Activated naive CD8-positive, alpha-beta T cell treated with anti-CD3 and anti-CD28 coated beads for 36 hours (primary cell): ENCODE results near the gene TMC6. TPM values are rescaled to one million over a fixed set of nuclear protein-coding genes. Genes with fewer than 3 reads are reported as not detected.
"Not testable (repeated sequence)": the region's sequence is repeated elsewhere in the genome, so short reads cannot be mapped to it uniquely, and the experiment has no call there.

Experiments used
- DNase-seq: peaks from one replicate; pipeline ENCODE4 v3.0.0; 2021
- H3K27ac Mint-ChIP-seq: one replicate; pipeline ENCODE4 v1.8.0; 2022; ENCODE audit warnings: mild to moderate bottlenecking, moderate library complexity, mixed read lengths
- H3K27me3 Mint-ChIP-seq: one replicate; pipeline ENCODE4 v1.8.0; 2022; ENCODE audit warnings: mild to moderate bottlenecking, mixed read lengths
- H3K36me3 Mint-ChIP-seq: one replicate; pipeline ENCODE4 v1.8.0; 2021; ENCODE audit warnings: mild to moderate bottlenecking, mixed read lengths
- H3K4me1 Mint-ChIP-seq: one replicate; pipeline ENCODE4 v1.8.0; 2021; ENCODE audit warnings: mixed read lengths
- H3K4me3 Mint-ChIP-seq: one replicate; pipeline ENCODE4 v1.8.0; 2022; ENCODE audit warnings: mild to moderate bottlenecking, moderate library complexity, mixed read lengths
- H3K9me3 Mint-ChIP-seq: one replicate; pipeline ENCODE4 v1.8.0; 2022; ENCODE audit warnings: mixed read lengths
- total RNA-seq, 2 experiments: library from RNA; stranded (reverse); gene quantifications; one replicate each; pipeline ENCODE4 v1.2.3, GENCODE V29; 2021

Gene TMC6
- 100 to 1,000 TPM; 119 to 125 TPM for total RNA-seq

GRCh38 chr17:78128551-78129350 is at the start of gene TMC6:
TMC6 (minus strand) TSS chr17:78128755; CDS start chr17:78126832, 1,923 bp downstream.
- Mint-ChIP-seq H3K9me3 (no peaks in the 10 kb centered on the region), H3K27me3 (no peaks in the 10 kb centered on the region), H3K36me3 (peaks cover 39% of the 10 kb centered on the region), H3K4me1 (peaks cover 39% of the 10 kb centered on the region), H3K27ac (peak within 1 kb of the TSS; percentile 98), H3K4me3 (peak within 1 kb of the TSS; percentile 97)
- DNase-seq: peak; percentile 70

GRCh38 chr17:78176548-78177025 is 48.0 kb upstream of the TMC6 start:
- H3K4me3 Mint-ChIP-seq: no peak overlapping the region

GRCh38 chr17:78175643-78175981 is 47.1 kb upstream of the TMC6 start:
- no peak overlapping the region for H3K27ac Mint-ChIP-seq
- no peaks in the 10 kb centered on the region for H3K27me3 Mint-ChIP-seq
- no peaks in the 10 kb centered on the region for H3K9me3 Mint-ChIP-seq
- H3K4me3 Mint-ChIP-seq: no peak overlapping the region
- H3K4me1 Mint-ChIP-seq: peaks cover 54% of the 10 kb centered on the region
- DNase-seq: no peak
- H3K36me3 Mint-ChIP-seq: peaks cover 54% of the 10 kb centered on the region

More at GRCh38 chr17:78176548-78177025, 48.0 kb upstream of the TMC6 start:
- Mint-ChIP-seq H3K36me3 (peaks cover 53% of the 10 kb centered on the region), H3K9me3 (no peaks in the 10 kb centered on the region), H3K27ac (no peak overlapping the region), H3K27me3 (no peaks in the 10 kb centered on the region), H3K4me1 (peaks cover 46% of the 10 kb centered on the region)
- peak; percentile 80 for DNase-seq

- Mint-ChIP-seq H3K4me3 (no peak overlapping the region), H3K27ac (no peak overlapping the region), H3K36me3 (peaks cover 52% of the 10 kb centered on the region), H3K4me1 (peaks cover 49% of the 10 kb centered on the region), H3K9me3 (no peaks in the 10 kb centered on the region), H3K27me3 (no peaks in the 10 kb centered on the region)
- no peak for DNase-seq
Observed at GRCh38 chr17:78174870-78175642, 46.5 kb upstream of the TMC6 start.

- H3K9me3 Mint-ChIP-seq: no peaks in the 10 kb centered on the region
- peaks cover 51% of the 10 kb centered on the region for H3K4me1 Mint-ChIP-seq
- H3K4me3 Mint-ChIP-seq: no peak overlapping the region
- no peaks in the 10 kb centered on the region for H3K27me3 Mint-ChIP-seq
- H3K36me3 Mint-ChIP-seq: peaks cover 48% of the 10 kb centered on the region
- no peak for DNase-seq
- peak overlapping the region; percentile 77 for H3K27ac Mint-ChIP-seq
Observed at GRCh38 chr17:78174346-78174869, 45.9 kb upstream of the TMC6 start.

- H3K9me3 Mint-ChIP-seq: no peaks in the 10 kb centered on the region
- no peaks in the 10 kb centered on the region for H3K27me3 Mint-ChIP-seq
- no peak for DNase-seq
- peak overlapping the region; percentile 24 for H3K4me3 Mint-ChIP-seq
- peaks cover 39% of the 10 kb centered on the region for H3K36me3 Mint-ChIP-seq
- peak overlapping the region; percentile 77 for H3K27ac Mint-ChIP-seq
- H3K4me1 Mint-ChIP-seq: peaks cover 51% of the 10 kb centered on the region
Observed at GRCh38 chr17:78173097-78173715, 44.7 kb upstream of the TMC6 start.

- Mint-ChIP-seq H3K27me3 (no peaks in the 10 kb centered on the region), H3K4me3 (no peak overlapping the region), H3K27ac (peak overlapping the region; percentile 77), H3K36me3 (peaks cover 39% of the 10 kb centered on the region), H3K4me1 (peaks cover 54% of the 10 kb centered on the region), H3K9me3 (no peaks in the 10 kb centered on the region)
- DNase-seq: no peak
Observed at GRCh38 chr17:78172249-78173051, 43.9 kb upstream of the TMC6 start.

GRCh38 chr17:78171591-78172248 is 43.2 kb upstream of the TMC6 start:
- DNase-seq, H3K9me3 Mint-ChIP-seq, H3K27me3 Mint-ChIP-seq: not testable (repeated sequence)
- Mint-ChIP-seq H3K4me3 (peak overlapping the region; percentile 10), H3K27ac (peak overlapping the region; percentile 77), H3K36me3 (peaks cover 37% of the 10 kb centered on the region), H3K4me1 (peaks cover 49% of the 10 kb centered on the region)

- Mint-ChIP-seq H3K27ac (peak overlapping the region; percentile 58), H3K27me3 (no peaks in the 10 kb centered on the region), H3K4me3 (peak overlapping the region; percentile 79), H3K9me3 (no peaks in the 10 kb centered on the region), H3K4me1 (peaks cover 43% of the 10 kb centered on the region), H3K36me3 (peaks cover 37% of the 10 kb centered on the region)
- DNase-seq: no peak
Observed at GRCh38 chr17:78170692-78171590, 42.4 kb upstream of the TMC6 start.

GRCh38 chr17:78168903-78169793 is 40.6 kb upstream of the TMC6 start:
- H3K4me1 Mint-ChIP-seq: peaks cover 39% of the 10 kb centered on the region
- H3K27ac Mint-ChIP-seq: peak overlapping the region; percentile 80

GRCh38 chr17:78168242-78168902 is 39.8 kb upstream of the TMC6 start, which contains the start of gene SYNGR2:
SYNGR2 (plus strand) TSS chr17:78168581; CDS start chr17:78168617, 36 bp downstream.
- Mint-ChIP-seq H3K36me3 (peaks cover 21% of the 10 kb centered on the region), H3K27ac (peak within 1 kb of the TSS; percentile 80), H3K4me3 (peak within 1 kb of the TSS; percentile 79), H3K9me3 (no peaks in the 10 kb centered on the region), H3K4me1 (peaks cover 31% of the 10 kb centered on the region), H3K27me3 (no peaks in the 10 kb centered on the region)
- DNase-seq: peak; percentile 95

More at GRCh38 chr17:78168903-78169793, 40.6 kb upstream of the TMC6 start:
- DNase-seq: peak; percentile 81
- peaks cover 29% of the 10 kb centered on the region for H3K36me3 Mint-ChIP-seq
- H3K9me3 Mint-ChIP-seq: no peaks in the 10 kb centered on the region
- no peaks in the 10 kb centered on the region for H3K27me3 Mint-ChIP-seq
- peak overlapping the region; percentile 79 for H3K4me3 Mint-ChIP-seq

- Mint-ChIP-seq H3K9me3 (no peaks in the 10 kb centered on the region), H3K4me3 (no peak overlapping the region), H3K4me1 (peaks cover 14% of the 10 kb centered on the region), H3K27ac (no peak overlapping the region), H3K36me3 (peaks cover 7% of the 10 kb centered on the region), H3K27me3 (no peaks in the 10 kb centered on the region)
- no peak for DNase-seq
Observed at GRCh38 chr17:78166416-78166815, 37.9 kb upstream of the TMC6 start.
